GM19238 (cell line): Measurements from ENCODE around the gene PLEK.
"Not testable (repeated sequence)": the region's sequence is repeated elsewhere in the genome, so short reads cannot be mapped to it uniquely, and the experiment has no call there.

ENCODE experiments used
- DNase-seq: peaks from one replicate; pipeline ENCODE4 v3.0.0; 2011; ENCODE audit warnings: low spot score; ENCODE audit not compliant: insufficient read length

PLEK gene

DNA sequence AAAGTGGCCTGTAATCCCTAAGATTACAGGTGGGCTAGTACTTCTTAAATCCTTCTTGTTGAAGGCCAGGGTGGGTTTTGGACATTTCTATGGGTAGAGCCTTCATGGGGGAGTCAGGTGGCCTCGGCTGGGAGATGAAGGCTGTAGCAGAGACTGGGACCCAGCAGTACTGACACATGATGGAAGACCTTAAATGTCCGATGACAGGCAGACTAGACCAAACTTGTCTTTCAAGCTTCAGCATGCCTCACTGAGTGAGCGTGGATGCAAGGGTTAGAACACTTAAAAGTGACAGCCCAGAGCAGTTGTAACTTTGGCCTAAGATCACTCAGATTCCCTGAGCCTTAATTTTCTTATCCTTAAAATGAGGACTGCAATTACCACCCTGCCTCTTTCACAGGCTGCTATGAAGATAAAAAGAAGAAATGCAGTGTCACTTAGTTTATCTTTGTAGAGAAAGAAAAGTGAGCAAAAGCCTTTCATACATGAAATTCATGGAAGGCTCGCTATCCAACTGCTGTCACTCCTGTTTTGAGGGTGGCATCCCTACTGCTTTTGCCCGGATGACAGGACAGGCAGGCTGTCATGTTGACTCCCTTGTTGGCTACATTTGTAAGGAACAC, 19.5 kb downstream of the PLEK start:
- DNase-seq = no peak

DNA sequence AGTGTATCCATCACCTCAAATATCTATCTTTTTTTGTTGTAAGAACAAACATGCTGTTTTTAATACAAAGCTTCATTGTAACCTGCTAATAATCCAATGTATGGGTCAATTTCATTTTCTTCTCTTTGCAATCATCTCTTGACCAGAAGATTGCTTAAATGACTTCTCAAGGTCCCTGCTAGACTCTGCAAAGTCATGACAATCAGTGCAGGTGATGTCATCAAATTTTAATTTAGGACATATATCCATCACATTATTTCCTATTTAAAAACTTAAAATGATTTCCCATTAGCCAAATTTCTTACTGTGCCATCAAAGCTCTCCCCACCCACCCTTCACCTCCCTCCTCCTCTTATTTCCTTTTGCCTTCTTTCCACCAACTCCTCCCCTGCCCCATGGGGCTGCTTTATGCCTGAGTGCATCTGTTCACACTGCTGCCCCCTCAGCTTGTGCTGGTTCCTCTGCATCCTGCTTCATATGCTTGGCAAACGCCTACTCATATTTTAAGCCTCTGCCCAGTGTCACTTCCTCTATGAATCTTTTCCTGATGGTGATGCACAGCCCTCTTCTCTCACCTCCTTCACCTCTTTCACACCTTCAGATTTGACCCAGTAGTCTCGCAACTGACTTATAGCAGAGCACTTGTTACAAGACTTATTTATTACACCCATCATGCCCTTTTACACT, 20.3 kb downstream of the PLEK start:
- DNase-seq = no peak

DNA sequence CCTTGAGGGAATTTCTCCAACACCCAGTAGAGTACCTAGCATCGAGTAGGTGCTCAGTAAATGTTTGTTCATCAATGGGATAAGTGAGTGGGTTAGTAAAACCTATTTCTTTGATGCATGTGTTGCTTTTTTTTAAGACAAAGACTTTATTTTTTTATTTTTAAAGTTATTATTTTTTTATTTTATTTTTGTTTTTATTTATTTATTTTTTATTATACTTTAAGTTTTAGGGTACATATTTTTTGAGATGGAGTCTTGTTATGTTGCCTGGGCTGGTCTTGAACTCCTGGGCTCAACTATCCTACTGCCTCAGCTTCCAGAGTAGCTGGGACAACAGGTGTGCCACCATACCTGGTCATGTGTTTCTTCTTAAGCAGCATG, 20.8 kb downstream of the PLEK start:
- no peak for DNase-seq

DNA sequence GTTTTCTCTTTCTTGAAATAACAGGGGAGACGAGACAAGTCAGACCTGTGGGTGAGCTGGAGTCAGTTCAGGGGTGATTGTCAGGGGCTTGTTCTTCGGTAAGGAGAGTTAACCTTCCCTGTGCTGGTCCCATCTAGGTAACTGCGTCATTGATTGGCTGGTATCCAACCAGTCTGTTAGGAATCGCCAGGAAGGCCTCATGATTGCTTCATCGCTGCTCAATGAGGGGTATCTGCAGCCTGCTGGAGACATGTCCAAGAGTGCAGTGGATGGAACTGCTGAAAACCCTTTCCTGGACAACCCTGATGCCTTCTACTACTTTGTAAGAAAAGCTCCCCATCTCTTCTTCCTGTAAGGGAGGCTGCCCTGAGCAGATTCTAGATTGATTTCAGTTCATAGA, 21.3 kb downstream of the PLEK start:
- DNase-seq = no peak

DNA sequence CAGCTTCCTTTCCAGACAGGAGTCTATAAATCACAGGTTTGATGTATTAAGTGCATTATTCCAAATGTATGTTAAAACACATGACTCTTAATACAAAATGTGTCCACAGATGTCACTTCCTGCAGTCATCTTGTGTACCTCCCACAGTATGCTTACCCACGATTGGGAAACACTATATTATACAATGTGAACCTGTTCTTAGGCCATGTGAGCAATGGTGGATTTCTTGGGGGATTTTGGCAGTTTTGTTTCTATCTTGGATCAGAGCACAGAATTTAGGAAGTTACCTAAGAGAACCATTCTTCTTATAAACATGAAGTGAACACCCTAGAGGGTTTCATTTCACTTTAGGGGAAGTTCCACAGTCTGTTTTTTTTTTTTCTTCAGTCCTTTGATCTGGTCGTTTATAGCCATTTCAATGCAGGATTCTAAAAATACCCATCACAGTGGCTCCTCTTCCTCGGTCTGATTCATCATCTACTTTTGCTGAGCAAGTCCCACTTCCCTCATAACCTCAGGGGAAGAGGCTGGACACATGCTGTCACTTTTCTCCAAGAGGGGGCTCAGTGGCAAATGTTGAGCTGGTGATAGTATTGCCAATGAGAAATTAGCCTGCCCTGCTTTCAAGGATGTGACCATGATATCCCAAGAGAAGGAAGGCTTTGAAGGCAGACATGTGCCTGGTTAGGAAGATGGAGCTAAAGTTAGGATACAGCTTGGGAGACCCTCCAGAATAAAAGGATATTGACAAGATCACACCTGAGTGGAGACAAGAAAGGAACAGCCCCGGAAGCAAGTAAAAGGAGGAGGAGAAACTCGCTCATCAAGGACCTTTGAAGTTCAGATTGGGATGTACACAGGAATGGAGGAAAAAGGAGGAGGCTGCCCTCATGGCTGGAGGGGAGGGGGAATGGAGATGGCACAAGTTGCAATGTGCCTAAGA, 22.6 kb downstream of the PLEK start:
- DNase-seq = no peak

DNA sequence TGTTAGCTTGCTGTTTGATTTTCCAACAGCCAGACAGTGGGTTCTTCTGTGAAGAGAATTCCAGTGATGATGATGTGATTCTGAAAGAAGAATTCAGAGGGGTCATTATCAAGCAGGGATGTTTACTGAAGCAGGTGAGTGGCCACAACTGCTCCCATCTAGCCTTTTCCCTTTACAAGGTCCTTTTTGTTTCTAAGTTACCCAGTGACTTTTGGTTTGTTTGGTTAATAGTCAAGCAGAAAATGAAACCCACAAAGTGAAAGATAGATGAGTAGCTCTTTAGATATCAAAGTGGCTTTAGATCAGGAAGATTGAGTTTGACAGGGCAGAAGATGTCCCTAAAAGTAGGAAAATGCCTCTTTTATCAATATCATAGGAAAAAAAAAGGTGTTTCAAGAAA, 23.3 kb downstream of the PLEK start:
- DNase-seq = no peak

DNA sequence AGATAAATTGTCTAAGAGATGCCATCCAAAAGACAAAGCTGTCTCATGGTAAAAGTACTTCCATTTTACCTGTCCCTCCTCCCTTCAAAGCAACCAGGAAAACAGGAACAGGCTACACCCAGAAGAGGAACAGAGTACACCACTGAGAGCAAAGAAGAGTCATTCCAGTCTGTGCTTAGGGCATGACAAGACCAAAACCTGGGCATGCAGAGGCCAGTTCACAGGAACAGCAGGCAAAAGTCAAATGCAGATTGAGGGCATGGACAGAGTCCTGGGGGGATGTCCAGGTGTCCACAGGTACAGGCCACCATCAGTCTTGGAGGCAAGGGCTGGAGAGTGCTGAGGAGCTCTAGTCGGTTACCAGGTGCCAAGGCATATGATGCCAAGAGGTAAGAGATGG, 23.7 kb downstream of the PLEK start:
- no peak for DNase-seq

DNA sequence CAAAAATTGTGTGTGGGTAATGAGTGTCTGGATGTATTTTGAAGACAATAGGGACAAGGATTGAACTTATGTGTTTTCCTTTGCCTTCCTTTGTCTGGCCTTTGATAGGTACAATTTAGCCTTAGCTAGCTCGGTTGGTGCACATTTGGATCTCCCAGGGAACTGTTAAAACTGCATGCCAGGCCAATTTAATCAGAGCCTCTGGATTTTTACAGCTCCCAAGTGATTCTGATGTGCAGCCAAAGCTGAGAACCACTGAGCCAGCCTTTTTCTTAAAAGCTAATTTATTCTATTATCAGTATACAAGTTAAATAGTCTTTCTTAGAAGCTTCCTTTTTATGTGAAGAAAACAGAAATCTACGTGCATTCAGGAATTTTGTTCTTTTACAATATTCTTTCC, 25.0 kb downstream of the PLEK start:
- DNase-seq = no peak

DNA sequence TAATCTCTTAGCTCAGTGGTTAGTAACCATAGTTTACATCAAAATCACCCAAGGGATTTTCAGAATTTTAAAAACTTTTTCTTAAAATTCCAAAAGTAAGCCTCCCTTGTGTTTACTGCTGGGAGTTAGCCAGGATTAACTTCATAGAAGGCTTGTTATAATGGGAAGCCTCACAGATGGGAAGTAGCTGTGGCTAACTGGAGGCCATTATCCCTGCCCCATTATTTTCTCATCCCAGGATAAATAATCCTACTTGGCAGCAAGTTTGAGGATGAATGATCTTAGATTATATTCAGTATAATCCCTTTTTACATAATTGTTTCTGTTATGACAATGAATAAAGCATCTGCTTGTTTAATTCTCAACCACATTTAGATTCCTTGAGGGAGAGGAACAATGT, 25.5 kb downstream of the PLEK start:
- DNase-seq = no peak

DNA sequence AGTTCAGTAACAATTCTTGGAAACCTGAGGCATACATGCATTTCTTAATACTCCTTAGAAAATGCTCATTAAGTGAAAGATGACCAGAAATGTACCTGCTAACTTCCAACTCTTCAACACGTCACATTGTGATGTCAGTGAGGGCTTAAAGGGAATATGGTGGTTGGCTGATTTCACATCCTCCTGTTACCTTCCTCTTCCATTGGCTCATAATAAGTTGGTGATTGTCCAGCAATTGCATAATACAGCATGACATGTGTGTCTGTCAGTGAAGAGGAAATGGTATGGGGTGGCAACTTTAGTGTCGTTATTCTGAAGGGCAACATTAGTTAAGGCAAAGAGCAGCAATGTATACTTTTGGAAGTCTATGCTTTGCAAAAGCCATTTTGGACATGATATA, 26.0 kb downstream of the PLEK start:
- DNase-seq = no peak

DNA sequence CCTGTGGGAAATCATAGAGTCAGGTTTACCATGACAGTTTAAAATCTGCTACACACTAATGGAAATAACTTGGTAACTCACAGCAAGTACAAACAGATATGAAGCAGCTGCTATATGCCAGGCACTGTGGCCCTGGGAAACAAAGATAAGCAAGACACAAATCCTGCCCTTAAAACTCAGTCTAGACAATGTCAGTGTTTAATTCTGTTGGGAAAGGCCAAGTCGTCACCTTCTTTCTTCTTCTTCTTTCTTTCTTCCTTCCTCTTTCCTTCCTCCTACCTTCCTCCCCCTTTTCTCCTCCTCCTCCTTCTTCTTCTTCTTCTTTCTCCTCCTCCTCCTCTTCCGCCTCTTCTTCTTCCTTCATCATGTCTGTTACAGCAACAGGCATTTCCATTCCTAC, 26.8 kb downstream of the PLEK start:
- DNase-seq = no peak

DNA sequence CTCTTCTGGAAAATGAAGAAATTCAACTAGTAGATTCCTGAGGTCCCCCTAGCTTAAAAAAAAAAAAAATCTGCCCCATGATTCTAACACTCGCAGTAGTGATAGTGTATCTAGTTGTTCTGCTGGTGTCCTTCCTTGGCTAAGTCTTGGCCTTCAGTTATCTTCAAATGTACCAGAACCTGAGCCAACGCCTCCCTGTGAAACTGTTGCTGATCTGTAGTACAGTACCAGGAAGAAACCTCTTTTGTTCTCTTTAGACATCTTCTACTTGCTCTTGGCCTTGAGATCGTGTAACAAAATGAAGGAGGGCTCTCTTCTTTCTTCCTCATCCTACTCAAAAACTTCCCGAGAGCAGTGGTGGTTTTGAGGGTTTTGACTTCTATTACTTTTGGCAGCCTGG, 31.0 kb downstream of the PLEK start:
- DNase-seq = no peak

DNA sequence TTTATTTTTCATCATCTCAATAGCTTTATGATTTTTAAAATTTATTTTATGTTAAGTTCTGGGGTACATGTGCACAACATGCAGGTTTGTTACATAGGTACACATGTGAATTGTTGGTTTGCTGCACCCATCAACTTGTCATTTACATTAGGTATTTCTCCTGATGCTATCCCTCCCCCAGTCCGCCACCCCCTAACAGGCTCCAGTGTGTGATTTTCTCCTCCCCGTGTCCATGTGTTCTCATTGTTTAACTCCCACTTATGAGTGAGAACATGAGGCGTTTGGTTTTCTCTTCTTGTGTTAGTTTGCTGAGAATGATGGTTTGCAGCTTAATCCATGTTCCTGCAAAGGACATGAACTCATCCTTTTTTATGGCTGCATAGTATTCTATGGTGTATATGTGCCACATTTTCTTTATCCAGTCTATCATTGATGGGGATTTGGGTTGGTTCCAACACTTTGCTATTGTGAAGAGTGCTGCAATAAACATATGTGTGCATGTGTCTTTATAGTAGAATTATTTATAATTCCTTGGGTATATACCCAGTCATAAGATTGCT, 32.7 kb downstream of the PLEK start:
- DNase-seq = not testable (repeated sequence)

DNA sequence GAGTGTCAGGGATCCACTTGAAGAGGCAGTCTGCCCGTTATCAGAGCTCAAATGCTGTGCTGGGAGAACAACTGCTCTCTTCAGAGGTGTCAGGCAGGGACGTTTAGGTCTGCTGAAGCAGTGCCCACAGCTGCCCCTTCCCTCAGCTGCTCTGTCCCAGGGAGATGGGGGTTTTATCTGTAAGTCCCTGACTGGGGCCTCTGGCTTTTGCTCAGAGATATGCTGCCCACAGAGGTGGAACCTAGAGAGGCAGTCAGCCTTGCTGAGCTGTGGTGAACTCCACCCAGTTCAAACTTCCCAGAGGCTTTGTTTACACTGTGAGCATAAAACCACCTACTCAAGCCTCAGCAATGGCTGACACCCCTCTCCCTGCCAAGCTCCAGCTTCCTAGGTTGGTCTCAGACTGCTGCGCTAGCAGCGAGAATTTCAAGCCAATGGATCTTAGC, 38.1 kb downstream of the PLEK start:
- DNase-seq = no peak

DNA sequence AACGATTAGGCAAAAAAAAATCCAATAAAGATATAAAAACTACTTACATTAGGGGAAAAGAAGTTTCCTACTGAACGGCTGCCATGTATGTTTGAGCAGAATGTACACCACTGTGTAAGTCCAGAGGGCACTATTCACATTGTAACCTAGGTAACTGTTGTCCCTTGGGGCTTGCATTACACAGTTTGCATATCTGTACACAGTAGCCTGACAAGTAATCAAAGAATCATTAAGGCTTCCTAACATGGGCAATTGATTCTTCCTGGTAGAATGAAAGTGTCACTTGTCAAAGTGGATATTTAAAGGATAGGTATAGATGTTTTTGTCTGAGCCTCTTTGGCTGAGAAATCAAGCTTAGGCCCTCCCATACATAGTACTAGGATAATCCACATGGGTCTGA, 39.1 kb downstream of the PLEK start:
- no peak for DNase-seq

DNA sequence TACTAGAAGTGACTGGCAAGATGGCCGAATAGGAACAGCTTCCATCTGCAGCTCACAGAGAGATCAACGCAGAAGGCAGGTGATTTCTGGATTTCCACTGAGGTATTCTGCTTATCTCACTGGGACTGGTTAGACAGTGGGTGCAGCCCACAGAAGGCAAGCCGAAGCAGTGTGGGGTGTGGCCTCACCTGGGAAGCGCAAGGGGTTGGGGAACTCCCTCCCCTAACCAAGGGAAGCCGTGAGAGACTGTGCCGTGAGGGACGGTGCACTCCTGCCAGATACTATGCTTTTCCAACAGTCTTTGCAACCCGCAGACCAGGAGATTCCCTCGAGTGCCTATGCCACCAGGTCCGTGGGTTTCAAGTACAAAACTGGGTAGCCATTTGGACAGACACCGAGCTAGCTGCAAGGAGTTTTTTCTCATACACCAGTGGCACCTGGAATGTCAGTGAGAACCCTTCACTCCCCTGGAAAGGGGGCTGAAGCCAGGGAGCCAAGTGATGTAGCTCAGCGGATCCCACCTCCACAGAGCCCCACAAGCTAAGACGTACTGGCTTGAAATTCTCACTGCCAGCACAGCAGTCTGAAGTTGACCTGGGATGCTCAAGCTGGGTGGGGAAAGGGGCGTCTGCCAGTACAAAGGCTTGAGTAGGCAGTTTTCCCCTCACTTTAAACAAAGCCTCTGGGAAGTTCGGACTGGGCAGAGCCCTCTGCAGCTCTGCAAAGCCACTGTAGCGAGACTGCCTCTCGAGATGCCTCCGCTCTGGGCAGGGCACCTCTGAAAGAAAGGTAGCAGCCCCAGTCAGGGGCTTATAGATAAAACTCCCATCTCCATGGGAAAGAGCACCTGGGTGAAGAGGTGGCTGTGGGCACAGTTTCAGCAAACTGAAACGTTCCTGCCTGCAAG, 40.1 kb downstream of the PLEK start:
- DNase-seq = no peak

DNA sequence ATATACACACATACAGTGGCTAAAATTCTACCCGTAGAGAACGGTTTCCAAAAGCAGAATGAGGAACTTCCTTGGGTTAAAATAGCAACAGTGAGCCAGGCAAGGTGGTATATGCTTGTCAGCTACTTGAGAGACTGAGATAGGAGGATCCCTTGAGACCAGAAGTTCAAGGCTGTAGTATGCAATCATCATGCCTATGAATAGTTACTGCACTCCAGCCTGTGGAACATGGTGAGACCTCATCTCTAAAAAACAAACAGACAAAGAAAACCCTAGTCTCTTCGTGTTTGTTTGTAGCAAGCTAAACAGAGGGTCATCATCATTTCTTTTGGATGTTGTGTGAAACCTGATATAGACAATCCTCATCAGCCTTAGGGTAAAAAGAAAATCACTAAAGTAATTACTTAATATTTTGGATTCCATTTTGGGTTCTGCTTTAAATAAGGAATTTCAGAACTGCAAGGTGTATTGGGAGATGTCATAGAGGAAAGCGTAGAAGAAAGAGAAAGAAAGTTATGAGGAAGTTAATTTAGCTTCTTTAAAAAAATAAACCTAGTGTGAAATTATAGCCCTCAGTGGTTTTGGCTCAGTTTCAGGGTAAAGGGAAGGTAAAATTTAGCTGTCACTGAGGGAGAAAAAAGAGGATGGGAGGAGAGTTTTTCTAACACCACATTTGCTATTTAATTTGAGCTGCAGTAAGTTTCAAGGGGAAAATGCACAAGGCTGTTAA, 46.5 kb downstream of the PLEK start:
- DNase-seq = no peak

DNA sequence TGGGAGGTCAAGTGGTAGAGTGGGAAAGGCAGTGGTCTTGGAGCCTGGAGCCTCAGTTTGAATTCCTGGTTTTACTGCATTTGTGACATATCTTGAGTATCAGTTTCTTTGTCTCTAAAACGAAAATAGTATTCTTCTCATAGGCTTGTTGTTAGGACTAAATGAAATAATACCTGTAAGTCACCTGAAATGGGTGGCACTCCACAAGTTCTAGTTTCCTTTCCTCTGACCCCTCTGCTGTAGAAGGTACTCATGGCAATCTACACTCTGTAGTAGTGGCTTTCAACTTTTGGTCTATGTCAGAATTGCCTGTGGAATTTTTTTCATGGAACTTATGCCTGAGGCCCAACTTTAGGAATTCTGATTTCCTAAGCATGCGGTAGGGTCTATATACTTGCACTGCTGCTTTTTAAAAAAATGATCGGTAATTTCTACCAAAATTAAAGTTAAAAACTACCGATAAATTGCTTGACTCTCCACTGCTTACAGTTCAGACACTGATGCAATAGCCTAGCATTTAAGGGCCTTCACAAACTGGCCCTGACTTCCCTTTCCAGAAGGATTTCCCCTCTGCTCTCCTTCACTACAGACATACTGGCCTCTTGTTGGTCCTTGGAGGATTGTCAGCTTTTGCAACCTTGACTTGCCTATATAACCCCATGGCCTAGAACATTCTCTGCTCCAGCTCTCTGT, 47.2 kb downstream of the PLEK start:
- DNase-seq = no peak

DNA sequence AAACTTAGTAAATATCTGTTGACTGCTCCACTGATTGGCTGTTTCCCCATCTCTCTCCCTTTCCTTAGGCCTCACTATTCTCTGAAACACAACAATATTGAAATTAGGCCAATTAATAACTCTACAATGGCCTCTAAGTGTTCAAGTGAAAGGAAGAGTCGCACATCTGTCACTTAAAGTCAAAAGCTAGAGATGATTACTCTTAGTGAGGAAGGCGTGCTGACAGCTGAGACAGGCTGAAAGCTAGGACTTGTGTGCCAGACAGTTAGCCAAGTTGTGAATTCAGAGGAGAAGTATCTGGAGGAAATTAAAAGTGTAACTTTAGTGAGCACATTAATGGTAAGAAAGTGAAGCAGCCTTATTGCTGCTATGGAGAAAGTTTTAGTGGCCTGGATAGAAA, 48.4 kb downstream of the PLEK start:
- no peak for DNase-seq

DNA sequence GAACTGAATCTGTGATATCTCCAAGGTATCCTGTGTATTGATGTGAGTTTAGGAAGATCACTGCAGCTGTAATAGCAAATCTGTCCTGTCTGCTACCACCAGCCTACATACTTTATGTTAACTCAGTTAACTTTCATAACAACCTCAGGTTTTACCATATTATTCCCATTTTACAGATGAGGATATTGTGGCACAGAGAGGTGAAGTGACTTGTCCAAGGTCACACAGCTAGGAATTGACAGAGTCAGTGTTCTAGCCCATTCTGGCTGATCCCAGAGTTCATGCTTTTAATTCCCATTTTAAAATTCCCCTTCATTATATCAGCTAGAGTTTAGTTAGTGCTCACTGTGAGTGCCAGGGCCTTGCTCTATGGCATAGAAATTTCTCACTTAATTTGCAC, 49.4 kb downstream of the PLEK start:
- no peak for DNase-seq
